Caco-2 (cell line): ENCODE data around the gene UPF2. TPM values are rescaled to one million over a fixed set of nuclear protein-coding genes. Genes with fewer than 3 reads are reported as not detected.

Experiments used
- BruUV-seq: library from RNA; stranded (reverse); fragments of 400-500 nt; replicated peaks from 2 replicates; lab custom pipeline; 2021; lab: Mats Ljungman, UMichigan
- CTCF ChIA-PET: fragments of 300-600 bp; sonication (Branson Sonifier 250); formaldehyde crosslinking; loops from one replicate; lab custom pipeline; 2022; ENCODE audit warnings: antibody characterized with exemption; lab: Charles Lee
- POLR2A ChIA-PET: fragments of 300-600 bp; sonication (Branson Sonifier 250); formaldehyde crosslinking; loops from one replicate; lab custom pipeline; 2022; ENCODE audit warnings: antibody characterized with exemption; lab: Charles Lee
- DNase-seq, 2 experiments: peaks; one replicate each; pipeline versions ENCODE4 v3.0.0 to v3.0.0-alpha.2; 2020 to 2022
- H3K27me3 ChIP-seq: replicated peaks from 2 replicates; pipeline ENCODE4 v1.6.0; 2011; ENCODE audit warnings: low read length; ENCODE audit not compliant: control insufficient read depth, insufficient read depth
- H3K36me3 ChIP-seq: 2 replicates; pipeline ENCODE4 v1.5.1; 2011; ENCODE audit warnings: low read length; ENCODE audit not compliant: control insufficient read depth, insufficient read depth
- H3K4me1 ChIP-seq: fragments of 250-450 bp; sonication (Bioruptor Pico); 2 replicates; pipeline ENCODE4 v1.5.1; 2020; ENCODE audit warnings: mild to moderate bottlenecking
- H3K4me3 ChIP-seq: 2 replicates; pipeline ENCODE4 v1.5.1; 2011; ENCODE audit warnings: low read depth, mild to moderate bottlenecking, control low read depth, low read length
- H3K9me3 ChIP-seq: fragments of 250-450 bp; sonication (Bioruptor Pico); 2 replicates; pipeline ENCODE4 v1.5.1; 2020; ENCODE audit warnings: mild to moderate bottlenecking, moderate library complexity
- H3K27ac Mint-ChIP-seq: one replicate; pipeline ENCODE4 v1.8.0; 2022; ENCODE audit warnings: mixed read lengths; ENCODE audit not compliant: unreplicated experiment
- H3K27me3 Mint-ChIP-seq: one replicate; pipeline ENCODE4 v1.8.0; 2022; ENCODE audit warnings: mixed read lengths; ENCODE audit not compliant: insufficient read depth, unreplicated experiment
- H3K36me3 Mint-ChIP-seq: one replicate; pipeline ENCODE4 v1.8.0; 2022; ENCODE audit warnings: mild to moderate bottlenecking, mixed read lengths; ENCODE audit not compliant: insufficient read depth, unreplicated experiment
- H3K4me1 Mint-ChIP-seq: one replicate; pipeline ENCODE4 v1.8.0; 2022; ENCODE audit warnings: low read depth, mixed read lengths; ENCODE audit not compliant: unreplicated experiment
- H3K4me3 Mint-ChIP-seq: one replicate; pipeline ENCODE4 v1.8.0; 2022; ENCODE audit warnings: mild to moderate bottlenecking, moderate library complexity, mixed read lengths; ENCODE audit not compliant: unreplicated experiment
- H3K9me3 Mint-ChIP-seq: one replicate; pipeline ENCODE4 v1.8.0; 2022; ENCODE audit warnings: mixed read lengths; ENCODE audit not compliant: unreplicated experiment
- CTCF ChIP-seq, 2 experiments: fragments of 200-600 bp in 1 of 2; IDR thresholded peaks; 1 replicate in 1 of 2; 2 replicates in 1 of 2; pipeline versions ENCODE4 v1.5.1 to v1.8.0; 2011 to 2022; ENCODE audit warnings: antibody characterized with exemption in 1 of 2, control low read depth in 1 of 2, inconsistent platforms in 1 of 2, low read depth in 1 of 2, low read length in 1 of 2, mild to moderate bottlenecking in 1 of 2, moderate library complexity in 1 of 2; ENCODE audit not compliant: insufficient read depth in 1 of 2, severe bottlenecking in 1 of 2, unreplicated experiment in 1 of 2
- intact Hi-C: fragments of 100-400 bp; cut with micrococcal nuclease; formaldehyde crosslinking; loops from one replicate; pipeline ENCODE4 v1.10.0; 2022; ENCODE audit not compliant: unreplicated experiment
- total RNA-seq: library from RNA; stranded (reverse); gene quantifications from 2 replicates; pipeline ENCODE4 v1.2.3, GENCODE V29; 2022

UPF2 gene
- total RNA-seq, 1 experiment from 2014 or later, result 40.6 TPM

- Histone ChIP-seq H3K4me1 (peaks cover 15% of the 10 kb centered on the region), H3K36me3 (peaks cover 6% of the 10 kb centered on the region), H3K9me3 (peaks cover 8% of the 10 kb centered on the region; the same call in 1 of the 2 replicates), H3K27me3 (no peaks in the 10 kb centered on the region), H3K4me3 (no peak overlapping the region)
- no peaks in the 10 kb centered on the region for H3K27me3 Mint-ChIP-seq
- peaks cover 57% of the 10 kb centered on the region for H3K36me3 Mint-ChIP-seq
- ChIA-PET CTCF (no interaction called here), POLR2A (no interaction called here)
- no peaks in the 10 kb centered on the region for H3K9me3 Mint-ChIP-seq
- DNase-seq, result no peak
- H3K27ac Mint-ChIP-seq, result no peak overlapping the region
- H3K4me1 Mint-ChIP-seq, result peaks cover 7% of the 10 kb centered on the region
- no peak for TF ChIP-seq CTCF (IDR thresholded peaks at IDR 0.05; ENCODE audit: insufficient read depth in 1 of 2, low read depth in 1 of 2, low read length in 1 of 2, severe bottlenecking in 1 of 2, unreplicated experiment in 1 of 2)
- no peak overlapping the region for H3K4me3 Mint-ChIP-seq
- BruUV-seq, result no TSS peak
- intact Hi-C loops, result no loop called here
Measured at GRCh38 chr10:11962176-11962575, 80.4 kb downstream of the UPF2 start.

GRCh38 chr10:11961771-11962170 lies 80.8 kb downstream of the UPF2 start:
- Mint-ChIP-seq H3K4me1 (peaks cover 7% of the 10 kb centered on the region), H3K36me3 (peaks cover 57% of the 10 kb centered on the region), H3K27me3 (no peaks in the 10 kb centered on the region), H3K9me3 (no peaks in the 10 kb centered on the region), H3K4me3 (no peak overlapping the region), H3K27ac (no peak overlapping the region)
- Histone ChIP-seq H3K27me3 (no peaks in the 10 kb centered on the region), H3K9me3 (peaks cover 4% of the 10 kb centered on the region; the same call in 1 of the 2 replicates), H3K4me1 (peaks cover 15% of the 10 kb centered on the region), H3K4me3 (no peak overlapping the region), H3K36me3 (peaks cover 6% of the 10 kb centered on the region)
- TF ChIP-seq CTCF (IDR thresholded peaks at IDR 0.05; ENCODE audit: insufficient read depth in 1 of 2, low read depth in 1 of 2, low read length in 1 of 2, severe bottlenecking in 1 of 2, unreplicated experiment in 1 of 2), result no peak
- DNase-seq, result no peak
- CTCF ChIA-PET, result no interaction called here
- BruUV-seq, result no TSS peak
- POLR2A ChIA-PET, result no interaction called here
- intact Hi-C loops, result no loop called here

GRCh38 chr10:11959966-11960365 lies 82.6 kb downstream of the UPF2 start:
- intact Hi-C loops, result no loop called here
- BruUV-seq, result no TSS peak
- H3K9me3 Mint-ChIP-seq, result no peaks in the 10 kb centered on the region
- Histone ChIP-seq H3K9me3 (no peaks in the 10 kb centered on the region), H3K36me3 (peaks cover 4% of the 10 kb centered on the region; the same call in 1 of the 2 replicates), H3K27me3 (no peaks in the 10 kb centered on the region), H3K4me1 (peaks cover 15% of the 10 kb centered on the region), H3K4me3 (no peak overlapping the region)
- no peak overlapping the region for H3K4me3 Mint-ChIP-seq
- POLR2A ChIA-PET, result no interaction called here
- H3K4me1 Mint-ChIP-seq, result peaks cover 7% of the 10 kb centered on the region
- H3K36me3 Mint-ChIP-seq, result peaks cover 60% of the 10 kb centered on the region
- H3K27ac Mint-ChIP-seq, result no peak overlapping the region
- CTCF ChIA-PET, result no interaction called here
- DNase-seq, result no peak
- TF ChIP-seq CTCF (IDR thresholded peaks at IDR 0.05; ENCODE audit: insufficient read depth in 1 of 2, low read depth in 1 of 2, low read length in 1 of 2, severe bottlenecking in 1 of 2, unreplicated experiment in 1 of 2), result no peak
- no peaks in the 10 kb centered on the region for H3K27me3 Mint-ChIP-seq
